Spleen (tissue), 11 donors: Measurements from ENCODE around the gene FUT3. TPM values are rescaled to one million over a fixed set of nuclear protein-coding genes. Genes with fewer than 3 reads are reported as not detected.
"Not testable (repeated sequence)": the region's sequence is repeated elsewhere in the genome, so short reads cannot be mapped to it uniquely, and the experiment has no call there.

Source experiments
- DNase-seq: peaks from one replicate; pipeline ENCODE4 v3.0.0-alpha.2; 2020
- H3K27ac ChIP-seq, 8 donors: fragments of 200-600 bp; sonication (generic) in 7 of 8; 1 replicate in 4 of 8; 2 replicates in 4 of 8; pipeline versions ENCODE4 v1.5.0 to v1.8.0; 2016 to 2021; ENCODE audit warnings: inconsistent platforms in 4 of 8, mild to moderate bottlenecking in 4 of 8, moderate library complexity in 1 of 8
- H3K27me3 ChIP-seq, 7 donors: fragments of 200-600 bp; sonication (generic) in 6 of 7; replicated peaks in 1 of 7; 1 replicate in 4 of 7; 2 replicates in 3 of 7; pipeline versions ENCODE4 v1.5.0 to v1.8.0; 2016 to 2021; ENCODE audit warnings: inconsistent platforms in 3 of 7, mild to moderate bottlenecking in 1 of 7
- H3K36me3 ChIP-seq, 6 donors: fragments of 200-600 bp; sonication (generic) in 5 of 6; 1 replicate in 4 of 6; 2 replicates in 2 of 6; pipeline versions ENCODE4 v1.5.0 to v1.8.0; 2016 to 2021; ENCODE audit warnings: inconsistent platforms in 2 of 6
- H3K4me1 ChIP-seq, 6 donors: fragments of 200-600 bp; sonication (generic) in 5 of 6; 1 replicate in 3 of 6; 2 replicates in 3 of 6; pipeline versions ENCODE4 v1.5.0 to v1.8.0; 2016 to 2021; ENCODE audit warnings: inconsistent platforms in 3 of 6
- H3K4me3 ChIP-seq, 8 donors: fragments of 200-600 bp; sonication (generic) in 7 of 8; 1 replicate in 4 of 8; 2 replicates in 4 of 8; pipeline versions ENCODE4 v1.5.0 to v1.8.0; 2016 to 2021; ENCODE audit warnings: inconsistent platforms in 4 of 8, mild to moderate bottlenecking in 4 of 8, moderate library complexity in 2 of 8
- H3K9me3 ChIP-seq, 8 donors: fragments of 200-600 bp; sonication (generic) in 7 of 8; 1 replicate in 4 of 8; 2 replicates in 4 of 8; pipeline versions ENCODE4 v1.5.0 to v1.8.0; 2016 to 2021; ENCODE audit warnings: inconsistent platforms in 4 of 8
- CTCF ChIP-seq, 11 experiments: fragments of 200-600 bp in 7 of 11; fragments of 450-650 bp in 4 of 11; sonication (generic) in 4 of 11; IDR thresholded peaks in 8 of 11; conservative IDR thresholded peaks in 3 of 11; 1 replicate in 7 of 11; 2 replicates in 4 of 11; pipeline versions ENCODE4 v1.4.0 to v1.8.0; 2016 to 2021; ENCODE audit warnings: antibody characterized with exemption in 11 of 11, inconsistent platforms in 4 of 11, mild to moderate bottlenecking in 1 of 11
- POLR2A ChIP-seq, 3 donors: fragments of 450-650 bp; IDR thresholded peaks; one replicate each; pipeline ENCODE4 v1.5.1; 2017; ENCODE audit warnings: antibody characterized with exemption in 3 of 3, mild to moderate bottlenecking in 1 of 3
- POLR2AphosphoS5 ChIP-seq, 3 donors: sonication (generic); formaldehyde crosslinking; IDR thresholded peaks; one replicate each; pipeline ENCODE4 v1.5.1; 2017; ENCODE audit warnings: antibody characterized with exemption in 3 of 3
- WGBS, 5 donors: extraction: QIAGEN DNeasy Blood & Tissue Kit in 3 of 5; methylation state at CpG; one replicate each; pipeline versions ENCODE4 v1.1.5 to v1.1.7; 2013 to 2018; 5-methylcytosine and 5-hydroxymethylcytosine counted together
- intact Hi-C: fragments of 100-400 bp; cut with DNase I; formaldehyde crosslinking; loops from one replicate; pipeline ENCODE4 v1.15.0; 2023; ENCODE audit warnings: low total_unique reads
- polyA plus RNA-seq, 3 donors: library from polyadenylated mRNA; stranded (reverse); fragments of 200-250 nt; gene quantifications; one replicate each; pipeline ENCODE4 v1.2.1, GENCODE V29; 2013
- total RNA-seq, 7 donors: library from RNA; depleted of rRNA in 3 of 7; stranded (reverse); fragments of >200 nt in 3 of 7; fragmentation: NEBNext Ultra II Directional in 4 of 7; extraction: Animal tissue kit (Norgen Biotek cat#: 25700) in 4 of 7; gene quantifications; one replicate each; pipeline versions ENCODE4 v1.1.0 to v1.2.1, GENCODE V29; 2016 to 2021
- donor health status: healthy with polysubstance abuse.
- donor health status: DM: no; HTN: no; CAD: no; lungs with moderate emphysema.
- donor health status: DM: no; HTN: no; CAD: no.
- donor health status: Bipolar disorder and iron deficiency.
- donor health status: healthy.
- donor health status: DM: no; HTN: no; CAD: no.
- donor health status: DM: yes; HTN: yes; CAD: no.

FUT3 gene
- total and polyA plus RNA-seq, 10 donors, result 0.06 to 0.12 TPM; not detected in 8

- TF ChIP-seq POLR2A (IDR thresholded peaks at IDR 0.05) (no peak), POLR2AphosphoS5 (IDR thresholded peaks at IDR 0.05) (no peak), CTCF (IDR thresholded peaks at IDR 0.05 in 8 of 11, conservative IDR thresholded peaks at IDR 0.05 in 3 of 11) (no peak)
- peaks cover 0 to 4% (median 0%) of the 10 kb centered on the region in 6 donors for H3K4me1 ChIP-seq
- no peak overlapping the region for H3K27ac ChIP-seq
- no peaks in the 10 kb centered on the region for H3K9me3 ChIP-seq
- no peaks in the 10 kb centered on the region for H3K36me3 ChIP-seq
- no peak for DNase-seq
- no peak overlapping the region for H3K4me3 ChIP-seq
- intact Hi-C loops, result no loop called here
- WGBS, 5 donors, result 81 to 90% (median 85%) methylated on average over 7 to 8 of the region's 8 CpGs
- H3K27me3 ChIP-seq, result peaks cover 0 to 73% (median 13%) of the 10 kb centered on the region in 7 donors
Observed at GRCh38 chr19:5877427-5877826, 26.2 kb upstream of the FUT3 start.

DNA sequence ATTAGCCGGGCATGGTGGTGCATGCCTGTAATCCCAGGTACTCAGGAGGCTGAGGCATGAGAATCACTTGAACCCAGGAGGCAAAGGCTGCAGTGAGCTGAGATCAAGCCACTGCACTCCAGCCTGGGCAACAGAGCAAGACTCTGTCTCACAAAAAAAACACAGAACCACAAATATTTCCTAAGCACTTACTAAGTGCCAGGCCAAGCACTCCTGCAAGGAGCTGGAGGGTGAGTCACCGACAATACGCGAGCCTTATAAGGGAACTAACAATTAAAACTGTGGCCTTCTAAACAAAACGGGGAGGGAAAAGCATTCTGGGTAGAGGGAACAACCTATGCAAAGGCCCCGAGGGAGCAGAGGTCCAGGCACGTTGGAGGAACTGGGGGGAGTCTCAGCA lies 23.2 kb upstream of the FUT3 start:
- 75 to 90% (median 84%) methylated on average over 6 to 7 of the region's 7 CpGs for WGBS, 5 donors
- H3K27ac ChIP-seq, H3K36me3 ChIP-seq, H3K4me1 ChIP-seq, H3K4me3 ChIP-seq, H3K9me3 ChIP-seq, DNase-seq, intact Hi-C loops: not testable (repeated sequence)
- H3K27me3 ChIP-seq, result peaks cover 0 to 45% (median 9%) of the 10 kb centered on the region in 7 donors

- H3K9me3 ChIP-seq, result no peaks in the 10 kb centered on the region
- H3K36me3 ChIP-seq, result no peaks in the 10 kb centered on the region
- no peak overlapping the region for H3K27ac ChIP-seq
- DNase-seq, result no peak
- intact Hi-C loops, result no loop called here
- H3K27me3 ChIP-seq, result peaks cover 0 to 37% (median 2%) of the 10 kb centered on the region in 7 donors
- no peaks in the 10 kb centered on the region for H3K4me1 ChIP-seq
- WGBS, 5 donors, result 89 to 96% (median 91%) methylated on average over 11 to 12 of the region's 12 CpGs
- H3K4me3 ChIP-seq, result no peak overlapping the region
- TF ChIP-seq POLR2A (IDR thresholded peaks at IDR 0.05) (no peak), POLR2AphosphoS5 (IDR thresholded peaks at IDR 0.05) (no peak), CTCF (IDR thresholded peaks at IDR 0.05 in 8 of 11, conservative IDR thresholded peaks at IDR 0.05 in 3 of 11) (no peak)
Observed at GRCh38 chr19:5873617-5874199, 22.5 kb upstream of the FUT3 start.

DNA sequence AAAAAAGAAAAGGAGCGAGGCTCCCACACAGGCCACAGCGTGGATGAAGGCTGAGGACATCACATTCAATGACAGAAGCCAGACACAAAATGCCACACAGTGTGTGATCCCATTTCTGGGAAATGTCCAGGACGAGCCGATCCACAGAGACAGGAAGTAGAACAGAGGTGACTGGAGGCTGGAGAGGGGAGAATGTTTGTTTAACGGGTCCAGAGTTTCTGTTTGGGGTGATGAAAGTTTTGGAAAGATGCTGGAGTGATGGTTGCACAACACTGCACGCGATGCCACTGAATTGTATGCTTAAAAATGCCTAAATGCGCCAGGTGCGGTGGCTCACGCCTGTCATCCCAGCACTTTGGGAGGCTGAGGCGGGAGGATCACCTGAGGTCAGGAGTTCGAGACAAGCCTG lies 19.7 kb upstream of the FUT3 start:
- Histone ChIP-seq H3K27ac (no peak overlapping the region), H3K36me3 (no peaks in the 10 kb centered on the region), H3K27me3 (peaks cover 0 to 15% (median 0%) of the 10 kb centered on the region in 7 donors), H3K4me1 (no peaks in the 10 kb centered on the region), H3K4me3 (no peak overlapping the region), H3K9me3 (no peaks in the 10 kb centered on the region)
- intact Hi-C loops, result no loop called here
- DNase-seq, result no peak
- 73 to 84% (median 77%) methylated on average over 12 of the region's 12 CpGs for WGBS, 5 donors
- TF ChIP-seq CTCF (IDR thresholded peaks at IDR 0.05 in 8 of 11, conservative IDR thresholded peaks at IDR 0.05 in 3 of 11) (no peak), POLR2AphosphoS5 (IDR thresholded peaks at IDR 0.05) (no peak), POLR2A (IDR thresholded peaks at IDR 0.05) (no peak)
